HG03108 (cell line): ENCODE measurements around the gene OR2A25.
"Not testable (repeated sequence)": the region's sequence is repeated elsewhere in the genome, so short reads cannot be mapped to it uniquely, and the experiment has no call there.

Experiments used
- ATAC-seq: cut with Tn5 transposase; IDR thresholded peaks from one replicate; pipeline ENCODE4 v1.9.1; 2021; ENCODE audit warnings: moderate library complexity; ENCODE audit not compliant: unreplicated experiment

The OR2A25 gene, protein sequence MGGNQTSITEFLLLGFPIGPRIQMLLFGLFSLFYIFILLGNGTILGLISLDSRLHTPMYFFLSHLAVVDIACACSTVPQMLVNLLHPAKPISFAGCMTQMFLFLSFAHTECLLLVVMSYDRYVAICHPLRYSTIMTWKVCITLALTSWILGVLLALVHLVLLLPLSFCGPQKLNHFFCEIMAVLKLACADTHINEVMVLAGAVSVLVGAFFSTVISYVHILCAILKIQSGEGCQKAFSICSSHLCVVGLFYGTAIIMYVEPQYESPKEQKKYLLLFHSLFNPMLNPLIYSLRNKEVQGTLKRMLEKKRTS

DNA sequence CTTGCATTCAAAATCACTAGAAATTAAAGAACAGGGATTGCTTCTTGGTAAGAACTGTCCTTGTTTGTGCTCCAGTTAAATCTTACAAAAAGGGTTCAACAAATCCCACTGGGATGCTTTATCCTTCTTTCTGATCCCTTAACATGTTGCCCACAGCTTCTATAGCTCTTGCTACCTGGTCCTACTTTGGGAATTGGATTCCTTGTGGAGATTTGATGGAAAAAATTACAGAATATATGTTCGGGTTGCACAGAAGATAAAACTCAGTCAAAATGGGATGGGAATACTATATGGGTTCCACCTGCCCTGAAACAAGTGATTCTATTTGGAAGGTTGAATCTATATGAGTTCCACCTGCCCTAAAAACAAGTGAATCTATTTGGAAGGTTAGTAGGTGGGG, at the start of gene OR2A25:
TSS of gene OR2A25 (plus strand) at position 301 of the 400 bp plus-strand sequence. CDS start 4,409 bp downstream, outside the sequence.
- no peak for ATAC-seq

DNA sequence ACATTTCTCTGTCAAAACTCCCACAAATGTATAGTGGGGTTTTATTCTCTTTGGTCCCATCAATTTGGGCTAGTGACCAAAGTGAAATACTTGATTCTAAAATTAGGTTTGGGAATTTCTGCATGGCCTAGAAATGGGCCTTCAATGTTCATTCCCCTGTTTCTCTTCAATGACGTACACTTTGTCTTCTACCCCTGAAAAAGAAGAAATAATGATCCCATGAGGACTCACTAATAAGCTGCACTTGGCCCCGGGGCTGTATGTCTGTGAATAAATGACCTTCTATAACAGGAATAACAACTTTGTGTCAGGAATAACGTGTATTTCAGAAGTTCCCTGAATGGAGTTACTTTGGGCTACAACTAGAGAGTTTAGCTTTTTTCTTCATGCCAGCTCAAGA, 49.3 kb upstream of the OR2A25 start:
- no peak for ATAC-seq

DNA sequence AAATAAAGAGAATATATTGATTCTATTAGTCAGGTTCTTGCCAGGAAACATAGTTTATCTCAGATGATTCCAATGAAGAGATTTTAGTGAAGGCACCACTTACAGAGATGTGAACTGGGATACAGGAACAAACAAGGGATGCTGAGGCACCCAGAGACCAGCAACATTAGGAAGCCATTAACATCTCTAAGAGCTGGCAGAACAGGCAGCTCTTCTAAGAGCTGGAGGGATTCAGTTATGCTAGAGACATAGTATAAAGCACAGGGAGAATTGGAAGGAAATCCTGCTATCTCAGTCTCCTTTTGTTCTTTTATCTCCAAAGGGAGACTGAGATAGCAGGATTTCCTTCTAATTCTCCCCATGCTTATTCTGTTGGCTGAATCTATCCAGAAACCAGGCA, 47.4 kb upstream of the OR2A25 start:
- ATAC-seq: no peak

DNA sequence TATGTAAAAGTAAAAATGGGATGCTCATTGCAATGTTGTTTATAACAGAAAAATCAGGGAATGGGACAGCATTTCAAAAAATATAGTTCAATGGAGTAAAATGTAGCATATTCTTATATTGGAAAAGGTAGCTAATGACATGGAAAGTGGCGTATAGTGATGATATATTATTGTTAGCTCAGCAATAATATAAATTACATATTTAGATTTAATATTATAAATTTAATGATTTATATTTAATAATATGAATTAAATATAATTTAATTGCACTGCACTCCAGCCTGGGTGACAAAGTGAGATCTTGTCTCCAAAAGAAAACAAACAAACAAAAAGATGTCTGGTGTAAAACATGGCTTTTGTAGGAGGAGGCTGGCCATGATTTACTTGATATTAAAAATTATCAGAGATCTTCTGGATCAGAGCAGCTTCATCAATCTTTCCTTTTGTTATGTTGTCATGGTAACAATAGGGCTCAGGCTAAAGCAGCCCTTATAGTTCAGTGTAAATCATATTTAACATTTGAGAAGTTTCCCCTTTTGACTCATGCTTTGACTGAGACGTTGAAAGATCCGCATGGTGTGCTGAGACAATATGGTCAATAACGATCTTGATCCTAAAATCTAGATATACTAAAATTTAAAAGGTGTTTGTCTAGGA, 46.3 kb upstream of the OR2A25 start:
- no peak for ATAC-seq

DNA sequence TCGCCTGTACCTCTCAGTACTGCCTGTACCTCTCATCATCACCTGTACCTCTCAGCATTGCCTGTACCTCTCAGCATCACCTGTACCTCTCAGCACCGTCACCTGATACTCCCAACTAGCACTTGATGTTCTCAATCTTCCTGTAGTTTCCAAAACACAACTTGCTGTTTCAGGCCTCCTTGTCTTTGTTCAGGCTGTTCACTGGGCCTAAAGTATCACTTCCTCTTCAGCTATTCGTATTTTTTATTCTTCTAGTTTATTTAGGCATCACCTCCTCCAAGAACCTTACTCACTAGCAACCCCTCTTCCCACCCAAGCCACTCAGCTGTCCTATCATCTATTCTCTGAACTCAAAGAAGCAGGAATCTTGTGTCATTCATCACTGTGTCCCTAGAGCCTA, 45.4 kb upstream of the OR2A25 start:
- ATAC-seq: no peak

DNA sequence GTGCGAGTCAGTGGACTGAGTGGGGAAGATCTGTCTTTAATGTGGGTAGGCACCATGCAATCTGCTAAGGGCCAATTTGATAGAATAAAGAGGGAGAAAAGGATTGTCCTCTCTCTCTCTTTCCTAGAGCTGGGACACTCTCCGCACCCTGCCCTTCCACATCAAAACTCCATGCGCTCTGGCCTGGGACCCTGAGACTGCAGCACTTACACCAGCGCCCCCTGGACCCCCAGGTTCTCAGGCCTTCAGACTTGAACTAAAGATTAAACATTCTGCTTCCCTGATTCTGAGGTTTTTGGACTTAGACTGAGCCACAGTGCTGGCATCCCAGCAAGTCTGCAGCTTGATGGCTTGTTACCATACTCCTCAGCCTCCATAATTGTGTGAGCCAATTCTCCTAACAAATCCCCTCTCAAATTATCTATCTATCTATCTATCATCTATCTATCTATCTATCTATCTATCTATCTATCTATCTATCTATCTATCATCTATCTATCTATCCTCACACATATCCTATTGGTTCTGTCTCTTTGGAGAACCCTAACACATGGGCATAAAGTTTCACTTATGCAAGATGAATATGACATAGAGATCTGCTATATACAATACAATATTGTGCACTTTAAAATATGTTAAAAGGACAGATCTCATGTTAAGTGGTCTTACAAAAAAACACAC, 43.3 kb upstream of the OR2A25 start:
- no peak for ATAC-seq

DNA sequence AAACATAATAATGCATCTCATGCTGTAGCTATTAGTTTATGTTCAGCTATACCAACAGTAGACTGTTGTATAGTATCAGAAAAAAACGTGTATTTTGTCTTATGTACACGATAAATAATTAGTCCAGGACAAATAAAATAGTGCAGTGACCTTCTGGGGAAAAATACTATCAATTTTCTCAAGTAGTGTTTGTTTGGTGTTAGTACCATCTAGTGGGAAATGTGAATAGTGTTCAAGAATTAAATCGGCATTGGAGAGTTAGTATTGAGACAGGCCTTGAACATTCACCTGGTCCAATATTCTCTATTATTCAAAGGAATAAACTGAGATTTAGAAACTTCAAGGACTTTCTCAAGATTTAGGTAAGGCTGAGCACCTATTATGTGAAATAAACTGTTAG, 42.5 kb upstream of the OR2A25 start:
- no peak for ATAC-seq

DNA sequence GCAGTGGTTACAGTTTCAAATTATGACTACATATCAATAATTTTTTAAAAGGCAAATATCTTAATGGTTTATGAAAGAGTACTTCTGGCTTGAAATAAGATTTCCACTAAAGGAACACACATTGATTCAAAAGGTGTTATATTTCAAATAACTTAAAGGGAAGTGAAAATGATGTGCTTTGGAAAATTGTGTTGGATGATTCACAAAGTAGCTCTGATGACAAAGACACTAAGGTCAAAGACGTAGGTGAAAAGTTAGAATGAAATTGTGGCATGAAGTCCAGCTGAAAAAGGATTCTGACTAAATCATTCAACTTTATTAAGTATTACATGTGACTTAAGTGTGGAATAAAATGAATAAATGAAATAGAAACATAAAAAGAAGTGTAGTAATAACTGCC, 41.6 kb upstream of the OR2A25 start:
- no peak for ATAC-seq

DNA sequence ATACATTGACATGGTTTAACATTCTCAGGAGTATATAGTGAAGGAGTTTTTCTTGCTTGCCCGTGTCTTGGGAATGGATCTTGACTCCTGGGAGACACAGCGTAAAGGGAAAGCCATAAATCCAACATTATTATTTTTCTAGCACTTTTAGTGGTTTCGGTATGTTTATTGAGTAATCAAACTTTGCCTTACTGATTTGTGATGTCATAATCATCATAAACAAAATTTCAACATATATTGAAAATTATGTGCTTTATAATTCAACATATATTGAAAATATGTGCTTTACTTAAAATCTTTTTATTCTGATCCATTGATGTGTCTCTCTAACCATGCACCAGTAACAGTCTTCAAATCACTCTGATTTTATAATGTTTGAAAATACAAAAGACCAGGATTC, 41.1 kb upstream of the OR2A25 start:
- no peak for ATAC-seq

DNA sequence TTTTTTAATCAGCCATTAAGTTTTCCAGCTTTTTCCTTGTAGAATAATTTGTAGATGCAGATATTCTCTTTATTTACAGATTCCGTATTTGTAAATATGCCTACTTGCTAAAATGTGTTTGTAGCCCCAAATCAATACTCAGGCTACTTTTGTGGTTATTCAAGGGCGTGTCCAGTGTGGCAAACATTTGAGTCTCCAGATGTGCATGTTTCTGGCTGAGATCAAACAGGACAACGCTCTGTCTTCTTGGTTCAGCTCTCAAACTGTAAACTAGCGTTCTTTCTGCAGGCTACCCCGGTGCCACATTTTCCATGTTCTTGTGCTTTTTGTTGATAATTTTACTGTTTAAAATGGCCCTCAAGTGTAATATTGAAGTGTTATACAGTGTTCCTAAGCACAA, 37.1 kb upstream of the OR2A25 start:
- ATAC-seq: no peak

DNA sequence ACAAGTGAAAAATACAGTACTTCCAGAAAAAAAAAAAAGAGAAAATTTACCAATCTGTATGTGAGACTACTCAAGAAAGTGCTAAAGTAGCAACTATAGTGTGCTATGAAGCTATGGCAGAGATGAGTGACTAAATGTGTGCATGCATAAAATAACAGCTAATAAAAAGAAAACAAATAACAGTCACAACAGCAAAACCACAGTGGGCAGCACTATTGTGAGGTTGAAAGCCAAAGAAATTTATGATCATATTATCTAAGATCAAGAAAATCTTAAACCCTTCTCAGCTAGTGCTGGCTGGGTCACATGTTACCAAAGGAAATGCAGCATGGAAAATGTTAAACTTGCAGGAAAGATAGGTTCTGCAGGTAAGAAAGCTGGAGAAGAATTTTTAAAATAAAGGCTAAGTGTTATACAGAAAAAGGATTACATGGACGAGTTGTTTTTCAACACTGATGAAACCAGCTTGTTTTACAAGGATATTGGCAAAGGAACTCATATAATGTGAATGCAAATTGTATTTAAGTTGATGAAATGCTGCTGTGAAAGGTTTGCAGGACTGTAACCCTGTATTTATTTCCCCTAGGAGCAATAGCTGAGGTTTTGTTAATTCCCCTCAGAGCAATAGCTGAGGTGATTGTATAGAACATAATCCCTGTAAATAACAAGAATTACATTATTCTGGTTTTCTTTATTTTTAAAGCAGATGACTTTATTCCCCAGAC, 36.5 kb upstream of the OR2A25 start:
- ATAC-seq: no peak

DNA sequence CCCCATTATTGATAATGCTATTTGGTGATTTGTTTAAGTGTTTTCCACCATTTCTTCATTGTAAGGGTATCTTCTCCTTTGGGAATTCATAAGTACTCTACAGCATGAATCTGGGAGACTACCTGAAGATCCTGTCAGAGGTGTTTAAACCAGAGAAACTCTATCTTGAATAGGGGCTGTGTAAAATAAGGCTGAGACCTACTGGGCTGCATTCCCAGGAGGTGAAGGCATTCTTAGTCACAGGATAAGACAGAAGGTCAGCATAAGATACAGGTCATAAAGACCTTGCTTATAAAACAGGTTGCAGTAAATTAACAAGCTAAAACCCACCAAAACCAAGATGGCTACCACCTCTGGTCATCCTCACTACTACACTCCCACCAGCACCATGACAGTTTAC, 34.2 kb upstream of the OR2A25 start:
- no peak for ATAC-seq

DNA sequence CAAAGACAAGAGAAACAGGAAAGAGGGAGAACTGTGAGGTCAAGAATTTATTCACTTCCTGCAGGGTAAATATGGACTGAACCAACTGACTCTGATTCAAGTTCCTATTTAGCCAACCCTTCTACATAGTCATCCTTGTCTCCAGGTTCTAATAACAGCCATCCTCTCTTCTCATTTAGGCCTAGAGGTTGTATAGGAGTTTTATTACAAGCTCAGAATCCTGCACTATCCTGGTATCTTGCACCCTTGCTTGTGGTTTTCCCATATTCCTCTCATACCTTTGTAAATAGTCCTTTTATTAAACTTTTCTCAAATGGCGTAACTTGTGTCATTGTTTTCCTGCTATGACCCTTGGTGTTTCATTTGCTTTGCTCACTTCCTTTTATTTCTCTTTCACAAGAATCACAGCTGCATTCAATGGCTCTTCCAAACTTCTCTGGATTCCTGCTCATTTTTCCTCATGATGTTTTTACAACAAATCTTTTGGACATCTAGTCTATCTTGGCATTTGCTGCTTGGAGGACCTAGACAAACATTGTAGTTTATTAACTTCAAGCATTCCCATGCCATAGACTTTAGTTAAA, 33.2 kb upstream of the OR2A25 start:
- ATAC-seq: no peak

DNA sequence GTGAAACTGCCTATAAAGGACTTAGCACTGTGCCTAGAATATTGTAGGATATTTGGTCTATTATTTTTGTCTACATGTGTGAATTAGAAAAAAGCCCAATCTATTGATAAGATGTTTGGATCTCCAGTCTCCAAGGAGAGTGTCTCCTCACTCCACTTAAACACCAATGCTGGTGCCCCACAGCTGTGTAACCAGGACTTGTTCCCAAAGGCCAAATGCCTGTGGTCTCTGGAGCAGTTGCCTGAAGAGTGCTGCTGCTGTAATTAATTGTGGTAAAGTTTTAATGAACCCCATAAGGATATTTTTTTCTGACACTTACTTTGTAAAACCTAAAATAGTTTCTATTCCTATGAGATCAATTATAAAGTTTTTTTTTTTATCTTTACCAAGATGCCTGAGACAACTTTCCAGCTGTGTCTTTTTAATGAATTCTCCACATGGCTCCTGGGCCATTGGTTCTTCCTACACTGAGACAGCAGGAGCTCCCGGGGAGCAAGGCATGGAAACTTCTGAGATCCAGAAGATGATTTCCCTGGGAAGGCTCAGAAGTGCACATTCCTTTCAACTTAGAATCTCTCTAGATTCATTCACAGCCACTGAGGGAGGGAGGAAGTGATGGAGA, 32.1 kb upstream of the OR2A25 start:
- ATAC-seq: no peak

DNA sequence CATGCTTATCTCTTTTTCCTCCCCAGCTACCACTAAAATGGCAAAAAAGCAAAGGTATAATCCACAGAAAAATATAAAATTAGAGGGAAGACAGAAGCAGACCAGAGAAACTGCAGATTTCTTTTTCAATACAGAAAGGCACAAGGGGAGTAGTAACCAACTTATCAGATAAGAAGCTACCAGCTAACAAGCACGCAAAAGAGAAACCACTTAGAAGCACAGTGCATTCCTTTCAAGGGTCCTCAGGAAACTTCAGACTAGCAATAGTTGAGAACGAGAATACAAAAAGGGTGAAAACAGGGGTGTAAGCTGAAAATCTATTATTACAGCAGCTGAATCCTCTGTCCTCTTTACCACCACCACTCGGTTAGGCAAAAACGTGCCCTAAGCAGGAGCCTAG, 30.7 kb upstream of the OR2A25 start:
- ATAC-seq: no peak

DNA sequence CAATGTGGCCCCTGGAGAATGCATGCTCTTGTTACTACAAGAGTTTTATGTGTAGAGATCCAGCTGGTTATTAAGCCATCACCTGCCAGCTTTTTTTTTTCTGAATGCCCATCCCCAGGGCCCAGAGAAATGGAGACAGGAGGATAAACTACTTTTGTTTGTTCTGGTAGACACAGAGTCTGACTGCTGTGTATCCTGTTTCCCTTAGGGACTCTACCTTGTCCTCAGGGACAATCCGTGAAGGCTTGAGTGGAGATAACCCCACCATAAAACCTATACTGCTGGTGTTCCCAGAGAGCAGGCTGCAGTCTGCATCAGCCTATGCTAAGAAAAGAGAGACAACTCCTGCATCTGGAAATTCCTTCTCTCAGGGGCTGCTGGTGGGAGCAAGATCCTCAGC, 21.0 kb upstream of the OR2A25 start, which contains the start of gene OR2A5:
TSS of gene OR2A5 (plus strand) at position 301 of the 400 bp plus-strand sequence. CDS start 1,454 bp downstream, outside the sequence.
- no peak for ATAC-seq

DNA sequence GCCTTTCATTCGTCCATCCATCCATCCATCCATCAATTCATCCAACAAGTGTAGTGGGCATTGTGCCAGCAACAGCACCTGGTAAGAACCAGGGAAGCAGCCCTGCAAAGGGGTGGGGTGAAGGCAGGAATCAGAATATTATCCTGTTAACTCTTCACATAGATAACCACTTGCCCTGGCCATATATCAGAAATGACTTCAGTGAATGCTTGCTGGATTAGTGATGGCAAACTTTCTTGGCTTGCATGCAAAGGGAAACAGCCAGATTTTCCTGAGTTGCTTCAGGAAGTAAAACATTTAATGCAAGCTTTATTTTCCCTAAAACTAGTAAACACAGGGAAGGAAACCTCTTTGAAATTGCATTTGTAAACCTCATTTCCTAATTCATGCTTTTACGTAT, 20.1 kb upstream of the OR2A25 start:
- ATAC-seq: no peak

DNA sequence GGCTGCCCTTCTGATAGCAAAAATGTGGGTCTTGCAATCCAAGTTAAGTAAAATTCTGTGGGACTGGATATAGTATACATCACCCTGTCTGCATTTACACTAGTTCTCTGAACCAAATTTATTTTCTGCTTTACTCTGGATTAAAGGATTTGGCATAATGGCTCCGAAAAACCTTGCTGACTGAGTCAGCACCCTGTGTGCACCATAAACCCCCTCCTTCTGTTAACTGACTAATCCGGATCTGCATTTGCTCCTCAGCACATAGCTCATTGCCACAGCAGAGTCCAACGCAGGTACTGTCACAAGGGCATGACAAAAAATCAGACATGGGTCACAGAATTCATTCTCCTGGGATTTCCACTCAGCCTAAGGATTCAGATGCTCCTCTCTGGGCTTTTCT, 19.5 kb upstream of the OR2A25 start:
- no peak for ATAC-seq

DNA sequence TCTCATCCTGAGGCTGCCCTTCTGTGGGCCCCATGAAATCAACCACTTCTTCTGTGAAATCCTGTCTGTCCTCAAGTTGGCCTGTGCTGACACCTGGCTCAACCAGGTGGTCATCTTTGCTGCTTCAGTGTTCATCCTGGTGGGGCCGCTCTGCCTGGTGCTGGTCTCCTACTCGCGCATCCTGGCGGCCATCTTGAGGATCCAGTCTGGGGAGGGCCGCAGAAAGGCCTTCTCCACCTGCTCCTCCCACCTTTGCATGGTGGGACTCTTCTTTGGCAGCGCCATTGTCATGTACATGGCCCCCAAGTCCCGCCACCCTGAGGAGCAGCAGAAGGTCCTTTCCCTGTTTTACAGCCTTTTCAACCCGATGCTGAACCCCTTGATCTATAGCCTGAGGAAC, 18.7 kb upstream of the OR2A25 start:
- ATAC-seq: not testable (repeated sequence)

DNA sequence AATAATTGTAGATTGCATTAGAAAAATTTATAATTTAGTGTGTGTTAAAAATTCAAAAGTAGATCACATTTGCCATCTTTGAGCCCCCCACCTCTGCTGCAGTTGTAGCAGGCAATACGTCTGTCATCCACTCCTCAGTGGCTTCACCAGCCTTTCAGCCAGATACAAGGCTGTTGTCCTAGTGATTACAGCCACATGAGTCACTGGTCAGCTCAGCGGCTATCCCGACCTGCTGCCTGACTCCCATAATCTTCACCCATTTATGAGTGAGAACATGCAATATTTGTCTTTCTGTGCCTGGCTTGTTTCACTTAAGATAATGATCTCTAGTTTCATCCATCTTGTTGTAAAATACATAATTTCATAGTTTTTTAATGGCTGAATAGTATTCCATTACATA, 11.7 kb upstream of the OR2A25 start:
- no peak for ATAC-seq

DNA sequence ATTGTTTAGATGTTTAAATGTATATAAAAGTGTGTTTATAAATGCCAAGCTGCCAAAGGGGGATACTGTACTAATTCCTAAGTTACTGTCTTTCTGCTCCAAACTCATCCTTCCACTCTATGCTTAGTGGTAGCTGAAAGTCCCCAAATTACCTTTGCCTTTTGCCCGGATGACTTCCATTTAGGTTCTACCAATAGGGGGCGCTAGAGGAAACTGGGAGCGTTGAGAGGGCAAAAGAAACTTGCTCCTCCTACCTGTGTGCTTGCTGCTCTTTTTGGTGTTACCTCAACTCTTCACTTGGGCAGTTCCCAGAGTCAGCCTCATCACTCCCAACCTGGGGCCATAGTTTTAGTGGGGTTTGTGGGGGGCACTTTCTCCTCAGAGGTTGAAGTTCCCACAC, 5.9 kb upstream of the OR2A25 start:
- ATAC-seq: no peak
